K562 (cell line): Measurements from ENCODE around the gene MARCHF3.

Experiments
- ATF3 ChIP-seq, 2 experiments: fragments of 450-650 bp in 1 of 2; sonication (generic) in 1 of 2; formaldehyde crosslinking in 1 of 2; IDR thresholded peaks in 1 of 2; conservative IDR thresholded peaks in 1 of 2; 2 replicates each; pipeline versions ENCODE4 v1.6.1 to v1.8.1; 2016 to 2023; ENCODE audit warnings: mild to moderate bottlenecking in 2 of 2, moderate library complexity in 2 of 2, inconsistent platforms in 1 of 2, missing genetic modification reagents in 1 of 2
- CHAMP1 ChIP-seq: fragments of 450-650 bp; IDR thresholded peaks from 2 replicates; pipeline ENCODE4 v1.6.1; 2016; ENCODE audit warnings: mild to moderate bottlenecking
- GATAD2A ChIP-seq: fragments of 450-650 bp; IDR thresholded peaks from 2 replicates; pipeline ENCODE4 v1.6.1; 2017
- HDAC2 ChIP-seq: fragments of 450-650 bp; IDR thresholded peaks from 2 replicates; pipeline ENCODE4 v1.6.1; 2016; ENCODE audit warnings: mild to moderate bottlenecking
- MYNN ChIP-seq, 2 experiments: sonication (generic); formaldehyde crosslinking in 1 of 2; IDR thresholded peaks; 2 replicates each; pipeline versions ENCODE4 v1.5.0 to v1.6.1; 2016 to 2020; ENCODE audit warnings: antibody characterized with exemption in 1 of 2, missing genetic modification reagents in 1 of 2
- NR2C2 ChIP-seq, 2 experiments: fragments of 200-800 bp in 1 of 2; sonication (Bioruptor generic) in 1 of 2; sonication (generic) in 1 of 2; formaldehyde crosslinking in 1 of 2; IDR thresholded peaks; 2 replicates each; pipeline versions ENCODE4 v1.6.1 to v1.8.0; 2016 to 2022; ENCODE audit warnings: mild to moderate bottlenecking in 1 of 2, missing compliant biosample characterization in 1 of 2, missing genetic modification characterization in 1 of 2, missing genetic modification reagents in 1 of 2
- TFE3 ChIP-seq: fragments of 450-650 bp; formaldehyde crosslinking; IDR thresholded peaks from 2 replicates; pipeline ENCODE4 v1.4.0; 2020; ENCODE audit warnings: mild to moderate bottlenecking, mixed read lengths
- ZNF124 ChIP-seq: sonication (generic); formaldehyde crosslinking; IDR thresholded peaks from 2 replicates; pipeline ENCODE4 v1.8.1; 2022; ENCODE audit warnings: missing genetic modification reagents
- ZNF146 ChIP-seq: IDR thresholded peaks from one replicate; pipeline ENCODE4 v1.6.1; 2018; ENCODE audit warnings: missing compliant biosample characterization; ENCODE audit not compliant: unreplicated experiment
- ZNF408 ChIP-seq: fragments of 250-450 bp; sonication (Bioruptor Pico); IDR thresholded peaks from 2 replicates; pipeline ENCODE4 v1.4.0; 2020; ENCODE audit warnings: low read depth, mild to moderate bottlenecking, moderate library complexity
- ZNF431 ChIP-seq: sonication (generic); formaldehyde crosslinking; IDR thresholded peaks from 2 replicates; pipeline ENCODE4 v1.8.0; 2022; ENCODE audit warnings: mild to moderate bottlenecking, missing genetic modification reagents

GRCh38 chr5:127061537-127061936, 31.2 kb upstream of the MARCHF3 start:
- TF ChIP-seq GATAD2A, result no peak
- no peak for TF ChIP-seq CHAMP1
- TF ChIP-seq ZNF124, result no peak
- no peak for TF ChIP-seq TFE3 (CRISPR knock-in tag)
- TF ChIP-seq ZNF431 (CRISPR knock-in tag), result no peak
- no peak for TF ChIP-seq ATF3 (IDR thresholded peaks at IDR 0.05)
- no peak for TF ChIP-seq ATF3 (CRISPR knock-in tag; conservative IDR thresholded peaks at IDR 0.05)
- TF ChIP-seq HDAC2, result no peak
- no peak for TF ChIP-seq ZNF408
- TF ChIP-seq MYNN (IDR thresholded peaks at IDR 0.05), result no peak
- TF ChIP-seq MYNN (CRISPR knock-in tag; IDR thresholded peaks at IDR 0.05), result no peak
- no peak for TF ChIP-seq NR2C2 (CRISPR knock-in tag; IDR thresholded peaks at IDR 0.05)
- no peak for TF ChIP-seq NR2C2 (tag; IDR thresholded peaks at IDR 0.05)
- no peak for TF ChIP-seq ZNF146 (CRISPR knock-in tag)
